Loucy (cell line): ENCODE data around the gene CABLES1.

ENCODE experiments used
- H2AFZ ChIP-seq: fragments of 200-600 bp; sonication (generic); 2 replicates; pipeline ENCODE4 v1.6.0; 2016; ENCODE audit warnings: antibody characterized with exemption, mild to moderate bottlenecking, low read length, moderate library complexity
- H3F3A ChIP-seq: fragments of 200-600 bp; 2 replicates; pipeline ENCODE4 v1.6.0; 2016; ENCODE audit warnings: antibody characterized with exemption, low read depth, mild to moderate bottlenecking
- H3K27me3 ChIP-seq: fragments of 200-600 bp; sonication (generic); 2 replicates; pipeline ENCODE4 v1.6.1; 2014; ENCODE audit warnings: low read length, mild to moderate bottlenecking; ENCODE audit not compliant: insufficient read depth, poor library complexity, severe bottlenecking
- H3K36me3 ChIP-seq: fragments of 200-600 bp; sonication (generic); 2 replicates; pipeline ENCODE4 v1.6.1; 2016; ENCODE audit warnings: low read length; ENCODE audit not compliant: insufficient read depth
- H3K4me1 ChIP-seq: fragments of 200-600 bp; sonication (generic); 2 replicates; pipeline ENCODE4 v1.5.1; 2014; ENCODE audit warnings: low read length, mild to moderate bottlenecking; ENCODE audit not compliant: insufficient read depth, poor library complexity, severe bottlenecking
- H3K4me2 ChIP-seq: fragments of 200-600 bp; sonication (generic); 2 replicates; pipeline ENCODE4 v1.6.0; 2014; ENCODE audit warnings: antibody characterized with exemption, low read length, low read depth, mild to moderate bottlenecking; ENCODE audit not compliant: poor library complexity, severe bottlenecking
- H3K4me3 ChIP-seq: fragments of 200-600 bp; sonication (generic); 2 replicates; pipeline ENCODE4 v1.5.1; 2014; ENCODE audit warnings: low read length, mild to moderate bottlenecking, mixed read lengths; ENCODE audit not compliant: poor library complexity, severe bottlenecking
- H3K79me2 ChIP-seq: fragments of 200-600 bp; sonication (generic); 2 replicates; pipeline ENCODE4 v1.6.1; 2014; ENCODE audit warnings: low read length; ENCODE audit not compliant: insufficient read depth
- H3K9ac ChIP-seq: fragments of 200-600 bp; sonication (generic); 2 replicates; pipeline ENCODE4 v1.6.0; 2014; ENCODE audit warnings: mild to moderate bottlenecking, low read depth, low read length, moderate library complexity; ENCODE audit not compliant: poor library complexity, severe bottlenecking
- H3K9me2 ChIP-seq: fragments of 200-600 bp; sonication (generic); replicated peaks from 2 replicates; pipeline ENCODE4 v1.6.1; 2016; ENCODE audit warnings: low read depth, low read length, mixed read lengths
- H3K9me3 ChIP-seq: fragments of 200-600 bp; sonication (generic); 2 replicates; pipeline ENCODE4 v1.6.1; 2014; ENCODE audit warnings: mild to moderate bottlenecking, antibody characterized with exemption, low read length, low read depth; ENCODE audit not compliant: insufficient read depth
- H4K20me1 ChIP-seq: fragments of 200-600 bp; sonication (generic); 2 replicates; pipeline ENCODE4 v1.6.0; 2014; ENCODE audit warnings: antibody characterized with exemption, low read length, mild to moderate bottlenecking; ENCODE audit not compliant: insufficient read depth, poor library complexity, severe bottlenecking
- EZH2phosphoT487 ChIP-seq: fragments of 200-600 bp; IDR thresholded peaks from 2 replicates; pipeline ENCODE4 v1.6.1; 2018; ENCODE audit warnings: antibody characterized with exemption, mild to moderate bottlenecking, moderate library complexity, borderline replicate concordance
- TF ChIP-seq, protein P1 (sequence below): fragments of 200-600 bp; sonication (generic); conservative IDR thresholded peaks from 2 replicates; pipeline ENCODE4 v1.5.1; 2014; ENCODE audit warnings: mild to moderate bottlenecking, antibody characterized with exemption, low read length

CABLES1 gene

GRCh38 chr18:23162473-23162872 is 27.2 kb downstream of the CABLES1 start:
- no peaks in the 10 kb centered on the region for H3K9me2 ChIP-seq
- no peaks in the 10 kb centered on the region for H3K9me3 ChIP-seq
- peaks cover 76% of the 10 kb centered on the region; the same call in 1 of the 2 replicates for H3K79me2 ChIP-seq
- no peaks in the 10 kb centered on the region for H3K27me3 ChIP-seq
- no peak overlapping the region for H3K4me3 ChIP-seq
- H2AFZ ChIP-seq = no peak overlapping the region
- no peak overlapping the region for H3K4me2 ChIP-seq
- H3K36me3 ChIP-seq = peaks cover 8% of the 10 kb centered on the region; the same call in 1 of the 2 replicates
- H3K9ac ChIP-seq = no peak overlapping the region
- H3K4me1 ChIP-seq = peaks cover 13% of the 10 kb centered on the region
- H4K20me1 ChIP-seq = peaks cover 4% of the 10 kb centered on the region
- H3F3A ChIP-seq = no peaks in the 10 kb centered on the region
- TF ChIP-seq EZH2phosphoT487 = no peak
- TF ChIP-seq, protein P1, sequence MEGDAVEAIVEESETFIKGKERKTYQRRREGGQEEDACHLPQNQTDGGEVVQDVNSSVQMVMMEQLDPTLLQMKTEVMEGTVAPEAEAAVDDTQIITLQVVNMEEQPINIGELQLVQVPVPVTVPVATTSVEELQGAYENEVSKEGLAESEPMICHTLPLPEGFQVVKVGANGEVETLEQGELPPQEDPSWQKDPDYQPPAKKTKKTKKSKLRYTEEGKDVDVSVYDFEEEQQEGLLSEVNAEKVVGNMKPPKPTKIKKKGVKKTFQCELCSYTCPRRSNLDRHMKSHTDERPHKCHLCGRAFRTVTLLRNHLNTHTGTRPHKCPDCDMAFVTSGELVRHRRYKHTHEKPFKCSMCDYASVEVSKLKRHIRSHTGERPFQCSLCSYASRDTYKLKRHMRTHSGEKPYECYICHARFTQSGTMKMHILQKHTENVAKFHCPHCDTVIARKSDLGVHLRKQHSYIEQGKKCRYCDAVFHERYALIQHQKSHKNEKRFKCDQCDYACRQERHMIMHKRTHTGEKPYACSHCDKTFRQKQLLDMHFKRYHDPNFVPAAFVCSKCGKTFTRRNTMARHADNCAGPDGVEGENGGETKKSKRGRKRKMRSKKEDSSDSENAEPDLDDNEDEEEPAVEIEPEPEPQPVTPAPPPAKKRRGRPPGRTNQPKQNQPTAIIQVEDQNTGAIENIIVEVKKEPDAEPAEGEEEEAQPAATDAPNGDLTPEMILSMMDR = no peak

- Histone ChIP-seq H3K9ac (no peak overlapping the region), H3K79me2 (peaks cover 62% of the 10 kb centered on the region; the same call in 1 of the 2 replicates), H2AFZ (no peak overlapping the region), H3K27me3 (no peaks in the 10 kb centered on the region), H3K4me3 (no peak overlapping the region), H3K9me2 (no peaks in the 10 kb centered on the region), H3K9me3 (no peaks in the 10 kb centered on the region), H3K4me2 (no peak overlapping the region), H3F3A (no peaks in the 10 kb centered on the region), H3K4me1 (peaks cover 13% of the 10 kb centered on the region), H4K20me1 (peaks cover 4% of the 10 kb centered on the region), H3K36me3 (peaks cover 8% of the 10 kb centered on the region; the same call in 1 of the 2 replicates)
- TF ChIP-seq, protein P1 = no peak
- no peak for TF ChIP-seq EZH2phosphoT487
Observed at GRCh38 chr18:23163786-23164533, 28.7 kb downstream of the CABLES1 start.

- Histone ChIP-seq H3F3A (no peaks in the 10 kb centered on the region), H3K9me3 (no peaks in the 10 kb centered on the region), H3K4me3 (no peak overlapping the region), H3K9me2 (no peaks in the 10 kb centered on the region), H3K9ac (no peak overlapping the region), H2AFZ (no peak overlapping the region), H3K4me2 (no peak overlapping the region), H3K4me1 (peaks cover 11% of the 10 kb centered on the region), H3K79me2 (peaks cover 61% of the 10 kb centered on the region; the same call in 1 of the 2 replicates), H3K36me3 (peaks cover 8% of the 10 kb centered on the region; the same call in 1 of the 2 replicates), H3K27me3 (no peaks in the 10 kb centered on the region), H4K20me1 (peaks cover 4% of the 10 kb centered on the region)
- TF ChIP-seq EZH2phosphoT487 = no peak
- TF ChIP-seq, protein P1 = no peak
Observed at GRCh38 chr18:23165271-23166068, 30.2 kb downstream of the CABLES1 start.
